GM12878 (cell line): ENCODE results near the gene RACGAP1. TPM values are rescaled to one million over a fixed set of nuclear protein-coding genes. Genes with fewer than 3 reads are reported as not detected.

Source experiments
- ATAC-seq: fragments of 200-7000 bp; cut with Tn5 transposase; 3 replicates; pipeline ENCODE4 v1.9.1; 2020; ENCODE audit warnings: mild to moderate bottlenecking, moderate library complexity
- BruUV-seq: library from RNA; stranded (reverse); fragments of 400-500 nt; replicated peaks from 2 replicates; lab custom pipeline; 2021; lab: Mats Ljungman, UMichigan
- CTCF ChIA-PET: fragments of 300-600 bp; sonication (Branson Sonifier 250); formaldehyde crosslinking; extraction: SDS; loops from one replicate; lab custom pipeline; 2021; ENCODE audit warnings: inconsistent platforms; lab: Yijun Ruan, JAX
- POLR2A ChIA-PET: fragments of 350-600 bp; formaldehyde crosslinking; extraction: SDS; loops from one replicate; lab custom pipeline; 2021; ENCODE audit warnings: inconsistent platforms; lab: Charles Lee
- RAD21 ChIA-PET: fragments of 300-600 bp; sonication (Branson Sonifier 250); formaldehyde crosslinking; loops from one replicate; lab custom pipeline; 2023; ENCODE audit warnings: antibody characterized with exemption; ENCODE audit not compliant: unreplicated experiment; lab: Charles Lee
- SMC1A ChIA-PET: fragments of 300-600 bp; sonication (Branson Sonifier 250); formaldehyde crosslinking; loops from one replicate; lab custom pipeline; 2023; ENCODE audit not compliant: unreplicated experiment, uncharacterized antibody; lab: Charles Lee
- DNase-seq: peaks from one replicate; pipeline ENCODE4 v3.0.0-alpha.2; 2011; ENCODE audit warnings: low read depth, low spot score
- FAIRE-seq: peaks from 3 replicates; lab custom pipeline; 2011; peaks lifted over from hg19 to GRCh38; lab: Jason Lieb, UNC
- H2AFZ ChIP-seq: 2 replicates; pipeline ENCODE4 v1.6.0; 2011; ENCODE audit warnings: low read depth, low read length, control low read depth; ENCODE audit not compliant: control insufficient read depth
- H3K27ac ChIP-seq: 2 replicates; pipeline ENCODE4 v1.5.1; 2011; ENCODE audit warnings: control low read depth; ENCODE audit not compliant: control insufficient read depth, insufficient read depth
- H3K27me3 ChIP-seq, 2 experiments: replicated peaks in 1 of 2; 2 replicates each; pipeline versions ENCODE4 v1.6.0 to v1.6.1; 2011; ENCODE audit warnings: low read length in 1 of 2; ENCODE audit not compliant: control insufficient read depth in 2 of 2, insufficient read depth in 2 of 2
- H3K36me3 ChIP-seq, 2 experiments: 2 replicates each; pipeline ENCODE4 v1.5.1; 2011; ENCODE audit warnings: low read length in 1 of 2; ENCODE audit not compliant: control insufficient read depth in 2 of 2, insufficient read depth in 2 of 2
- H3K4me1 ChIP-seq: 2 replicates; pipeline ENCODE4 v1.6.1; 2011; ENCODE audit warnings: mild to moderate bottlenecking, low read length, moderate library complexity, mixed read lengths; ENCODE audit not compliant: control insufficient read depth, insufficient read depth
- H3K4me2 ChIP-seq: 2 replicates; pipeline ENCODE4 v1.6.0; 2011; ENCODE audit warnings: control low read depth; ENCODE audit not compliant: control insufficient read depth, insufficient read depth
- H3K4me3 ChIP-seq: fragments of 200-600 bp; sonication (generic); 2 replicates; pipeline ENCODE4 v1.5.1; 2016
- H3K79me2 ChIP-seq: 2 replicates; pipeline ENCODE4 v1.6.0; 2011; ENCODE audit warnings: low read length; ENCODE audit not compliant: control insufficient read depth, insufficient read depth
- H3K9ac ChIP-seq: 2 replicates; pipeline ENCODE4 v1.8.0; 2011; ENCODE audit warnings: low read length, control low read depth, mixed read lengths; ENCODE audit not compliant: control insufficient read depth, insufficient read depth
- H3K9me3 ChIP-seq: replicated peaks from 3 replicates; pipeline ENCODE4 v1.5.1; 2011; ENCODE audit warnings: mild to moderate bottlenecking, low read length; ENCODE audit not compliant: control insufficient read depth, insufficient read depth
- H4K20me1 ChIP-seq: 2 replicates; pipeline ENCODE4 v1.6.0; 2011; ENCODE audit not compliant: control insufficient read depth, insufficient read depth
- BACH1 ChIP-seq: fragments of 450-650 bp; IDR thresholded peaks from 2 replicates; pipeline ENCODE4 v1.6.1; 2017; ENCODE audit warnings: mild to moderate bottlenecking, borderline replicate concordance
- BCL11A ChIP-seq: IDR thresholded peaks from 2 replicates; pipeline ENCODE4 v1.6.1; 2011; ENCODE audit warnings: low read depth, low read length
- KAT2A ChIP-seq: conservative IDR thresholded peaks from 2 replicates; pipeline ENCODE4 v1.6.1; 2011; ENCODE audit warnings: low read depth, low read length; ENCODE audit not compliant: control insufficient read depth
- MYB ChIP-seq: fragments of 150-350 bp; IDR thresholded peaks from 2 replicates; pipeline ENCODE4 v1.6.1; 2014; ENCODE audit warnings: mild to moderate bottlenecking, low read depth, low read length, borderline replicate concordance
- NKRF ChIP-seq: fragments of 450-650 bp; conservative IDR thresholded peaks from 2 replicates; pipeline ENCODE4 v1.6.1; 2017; ENCODE audit warnings: mild to moderate bottlenecking, moderate library complexity
- POU2F2 ChIP-seq: IDR thresholded peaks from 3 replicates; pipeline ENCODE4 v1.6.1; 2011; ENCODE audit warnings: low read depth, mild to moderate bottlenecking, low read length, borderline replicate concordance
- RFX5 ChIP-seq: IDR thresholded peaks from 2 replicates; pipeline ENCODE4 v1.6.1; 2011; ENCODE audit warnings: low read depth, low read length, improper control_type of control experiment
- SPI1 ChIP-seq: IDR thresholded peaks from 2 replicates; pipeline ENCODE4 v1.6.1; 2011; ENCODE audit warnings: low read depth, mild to moderate bottlenecking, low read length, moderate library complexity, borderline replicate concordance; ENCODE audit not compliant: insufficient read depth
- TCF12 ChIP-seq: IDR thresholded peaks from 2 replicates; pipeline ENCODE4 v1.6.1; 2011; ENCODE audit warnings: low read depth, mild to moderate bottlenecking, low read length
- ZSCAN29 ChIP-seq: fragments of 450-650 bp; IDR thresholded peaks from 2 replicates; pipeline ENCODE4 v1.6.1; 2017; ENCODE audit warnings: mild to moderate bottlenecking, moderate library complexity
- WGBS: methylation state at CpG from one replicate; pipeline ENCODE4 v1.1.6; 2016; ENCODE audit warnings: low lambda C conversion rate; ENCODE audit not compliant: insufficient replicate concordance, insufficient coverage; ENCODE audit errors: missing lambda C conversion rate; 5-methylcytosine and 5-hydroxymethylcytosine counted together
- in situ Hi-C: fragments of 300-500 bp; cut with MboI; formaldehyde crosslinking; loops from 9 replicates; pipeline ENCODE4 v1.14.3; 2018; ENCODE audit warnings: mixed read lengths
- intact Hi-C: fragments of 100-400 bp; cut with micrococcal nuclease; formaldehyde crosslinking; loops from one replicate; pipeline ENCODE4 v1.14.2; 2022; ENCODE audit not compliant: unreplicated experiment
- polyA plus RNA-seq, 11 experiments: library from polyadenylated mRNA; depleted of rRNA in 4 of 11; unstranded in 6 of 11; stranded (reverse) in 5 of 11; fragments of >200 nt; fragmentation: Nextera tagmentation in 4 of 11; fragmentation: Illumina TruSeq in 1 of 11; extraction: Ambion mirVana in 4 of 11; extraction: Trizol in 1 of 11; gene quantifications; 1 replicate in 1 of 11; 2 replicates in 10 of 11; pipeline versions ENCODE4 v1.2.1 to v1.2.3, GENCODE V29; 2011 to 2016; ENCODE audit warnings: inconsistent platforms in 2 of 11, missing spikeins in 2 of 11, low read depth in 1 of 11
- total RNA-seq, 4 experiments: library from RNA; depleted of rRNA in 3 of 4; stranded (reverse); fragments of >200 nt in 3 of 4; fragmentation: Illumina TruSeq in 1 of 4; extraction: Trizol in 1 of 4; gene quantifications; 2 replicates each; pipeline versions ENCODE4 v1.2.1 to v1.2.3, GENCODE V29; 2013 to 2021
- TF ChIP-seq, protein P1 (sequence below): IDR thresholded peaks from 2 replicates; pipeline ENCODE4 v1.6.1; 2011; ENCODE audit warnings: borderline replicate concordance, low read depth, mild to moderate bottlenecking, moderate library complexity, low read length; ENCODE audit not compliant: insufficient read depth, poor library complexity, severe bottlenecking

The RACGAP1 gene
- total and polyA plus RNA-seq, 10 of the 15 experiments (the other 5 are each of a cell fraction or from before 2014, with no cell fraction given), result 32.4 to 87.9 (median 76.2) TPM

- H3K36me3 ChIP-seq, result no peaks in the 10 kb centered on the region
- TF ChIP-seq MYB (no peak), SPI1 (no peak), RFX5 (no peak), BACH1 (no peak), ZSCAN29 (no peak), KAT2A (no peak), TCF12 (no peak), BCL11A (no peak), NKRF (no peak), POU2F2 (no peak)
- TF ChIP-seq, protein P1, sequence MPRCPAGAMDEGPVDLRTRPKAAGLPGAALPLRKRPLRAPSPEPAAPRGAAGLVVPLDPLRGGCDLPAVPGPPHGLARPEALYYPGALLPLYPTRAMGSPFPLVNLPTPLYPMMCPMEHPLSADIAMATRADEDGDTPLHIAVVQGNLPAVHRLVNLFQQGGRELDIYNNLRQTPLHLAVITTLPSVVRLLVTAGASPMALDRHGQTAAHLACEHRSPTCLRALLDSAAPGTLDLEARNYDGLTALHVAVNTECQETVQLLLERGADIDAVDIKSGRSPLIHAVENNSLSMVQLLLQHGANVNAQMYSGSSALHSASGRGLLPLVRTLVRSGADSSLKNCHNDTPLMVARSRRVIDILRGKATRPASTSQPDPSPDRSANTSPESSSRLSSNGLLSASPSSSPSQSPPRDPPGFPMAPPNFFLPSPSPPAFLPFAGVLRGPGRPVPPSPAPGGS, result no peak
- TF ChIP-seq, all 136 proteins: peak for 0
- Histone ChIP-seq H3K4me2 (no peak within 1 kb of the TSS), H3K4me1 (peaks cover under 1% of the 10 kb centered on the region; the same call in 1 of the 2 replicates), H3K27ac (no peak within 1 kb of the TSS), H3K27me3 (peaks cover 4% of the 10 kb centered on the region in 2 experiments; a peak in 1 of 4 replicates), H2AFZ (no peak within 1 kb of the TSS), H3K9ac (no peak within 1 kb of the TSS), H3K79me2 (no peaks in the 10 kb centered on the region), H3K4me3 (no peak within 1 kb of the TSS), H4K20me1 (no peaks in the 10 kb centered on the region), H3K9me3 (no peaks in the 10 kb centered on the region)
- no peak for ATAC-seq
- BruUV-seq, result no TSS peak
- 17% methylated on average over 18 of the region's 18 CpGs for WGBS
- no peak for FAIRE-seq
- in situ Hi-C loops (loop anchor here (5.0 kb wide), 1 partner anchor 94 kb away; no protein-coding TSS in a partner anchor), intact Hi-C loops (no loop called here)
- ChIA-PET POLR2A (no interaction called here), RAD21 (no interaction called here), SMC1A (no interaction called here), CTCF (no interaction called here)
- no peak for DNase-seq
Observed at GRCh38 chr12:49972641-49973360, 52.5 kb downstream of the RACGAP1 start, which contains the start of gene AQP6. Gene AQP6, plus strand, starts transcription at chr12:49972947. Its CDS starts 227 bp downstream, at chr12:49973174.
